ENCODE results near the gene RABAC1. TPM values are rescaled to one million over a fixed set of nuclear protein-coding genes. Genes with fewer than 3 reads are reported as not detected.

The RABAC1 gene
- total RNA-seq, 4 donors from 2014 or later: 75.6 to 235 (median 165) TPM

DNA sequence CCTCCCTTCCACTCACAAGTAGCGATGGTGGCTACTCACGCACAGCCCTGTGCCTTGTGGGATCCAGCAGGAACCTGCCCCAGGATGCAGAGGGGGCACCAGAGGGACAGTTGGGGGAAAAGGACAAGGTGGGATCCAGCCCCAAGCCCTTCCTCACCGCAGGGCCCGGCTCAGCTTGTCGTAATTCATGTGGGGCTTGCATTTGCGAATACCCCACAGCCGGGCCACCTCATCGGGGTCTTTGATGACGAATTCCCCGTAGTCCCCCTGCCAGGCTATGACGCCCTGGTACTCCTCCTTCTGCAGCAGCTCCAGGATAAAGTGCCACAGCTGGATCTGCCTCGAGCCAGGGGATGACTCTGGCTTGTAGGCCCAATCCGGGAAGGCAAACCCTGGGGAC is 49.4 kb downstream of the RABAC1 start:
- TF ChIP-seq POLR2A (IDR thresholded peaks at IDR 0.05) (no peak), CTCF (IDR thresholded peaks at IDR 0.05) (no peak), POLR2AphosphoS5 (IDR thresholded peaks at IDR 0.05) (no peak), EP300 (IDR thresholded peaks at IDR 0.05; ENCODE audit: low read depth) (no peak)
- intact Hi-C loops (cut with DNase I; ENCODE audit: low total_unique reads): no loop called here

GRCh38 chr19:41908724-41909464 is 50.2 kb downstream of the RABAC1 start:
- Histone ChIP-seq H3K27me3 (peaks cover 31% of the 10 kb centered on the region), H3K4me1 (peaks cover 0 to 24% (median 20%) of the 10 kb centered on the region in 4 donors), H3K4me3 (no peak overlapping the region), H3K9me3 (no peaks in the 10 kb centered on the region), H3K36me3 (peaks cover 0 to 14% (median 6%) of the 10 kb centered on the region in 4 donors), H3K27ac (no peak overlapping the region)
- DNase-seq: no peak
- TF ChIP-seq POLR2AphosphoS5 (IDR thresholded peaks at IDR 0.05) (no peak), POLR2A (IDR thresholded peaks at IDR 0.05) (no peak), CTCF (IDR thresholded peaks at IDR 0.05) (no peak), EP300 (IDR thresholded peaks at IDR 0.05; ENCODE audit: low read depth) (no peak)
- in situ Hi-C loops (cut with MboI; ENCODE audit: low pct_ligation_motif_present in 1 of 4, low pct_unique_long_range_greater_than_20kb in 1 of 4, low sequenced_read_pairs in 3 of 4): no loop called here
- WGBS, 2 donors (ENCODE audit: low coverage in 1 of 2): 60 to 90% methylated on average over 3 to 11 of the region's 11 CpGs
- intact Hi-C loops (cut with DNase I; ENCODE audit: low total_unique reads): no loop called here

More for the DNA sequence above, 49.4 kb downstream of the RABAC1 start:
- in situ Hi-C loops (cut with MboI; ENCODE audit: low pct_ligation_motif_present in 1 of 4, low pct_unique_long_range_greater_than_20kb in 1 of 4, low sequenced_read_pairs in 3 of 4): no loop called here
- Histone ChIP-seq H3K27ac (no peak overlapping the region), H3K36me3 (peaks cover 0 to 11% (median 5%) of the 10 kb centered on the region in 4 donors), H3K4me1 (peaks cover 0 to 20% (median 17%) of the 10 kb centered on the region in 4 donors), H3K9me3 (no peaks in the 10 kb centered on the region), H3K4me3 (no peak overlapping the region), H3K27me3 (peaks cover 35% of the 10 kb centered on the region)
- WGBS, 2 donors (ENCODE audit: low coverage in 1 of 2): 73% methylated on average over 12 of the region's 13 CpGs; no CpG with 5 or more reads in 1 of the 2 donors
- DNase-seq: no peak

- no peak overlapping the region for H3K27ac ChIP-seq
- no peaks in the 10 kb centered on the region for H3K9me3 ChIP-seq
- H3K4me3 ChIP-seq: no peak overlapping the region
- WGBS, 2 donors (ENCODE audit: low coverage in 1 of 2): 84 to 100% methylated on average over 1 to 25 of the region's 25 CpGs
- intact Hi-C loops (cut with DNase I; ENCODE audit: low total_unique reads): no loop called here
- TF ChIP-seq POLR2A (IDR thresholded peaks at IDR 0.05): no peak
- TF ChIP-seq POLR2AphosphoS5 (IDR thresholded peaks at IDR 0.05): no peak
- TF ChIP-seq CTCF (IDR thresholded peaks at IDR 0.05): no peak
- TF ChIP-seq EP300 (IDR thresholded peaks at IDR 0.05; ENCODE audit: low read depth): no peak
- in situ Hi-C loops (cut with MboI; ENCODE audit: low pct_ligation_motif_present in 1 of 4, low pct_unique_long_range_greater_than_20kb in 1 of 4, low sequenced_read_pairs in 3 of 4): no loop called here
- H3K36me3 ChIP-seq: peaks cover 0 to 20% (median 8%) of the 10 kb centered on the region in 4 donors
- no peak for DNase-seq
- H3K27me3 ChIP-seq: peaks cover 23% of the 10 kb centered on the region
- H3K4me1 ChIP-seq: peaks cover 0 to 26% (median 22%) of the 10 kb centered on the region in 4 donors
Measured at GRCh38 chr19:41907994-41908615, 51.0 kb downstream of the RABAC1 start.

GRCh38 chr19:41906916-41907680 is 52.0 kb downstream of the RABAC1 start:
- TF ChIP-seq EP300 (IDR thresholded peaks at IDR 0.05; ENCODE audit: low read depth) (no peak), POLR2AphosphoS5 (IDR thresholded peaks at IDR 0.05) (no peak), CTCF (IDR thresholded peaks at IDR 0.05) (no peak), POLR2A (IDR thresholded peaks at IDR 0.05) (no peak)
- Histone ChIP-seq H3K9me3 (no peaks in the 10 kb centered on the region), H3K36me3 (peaks cover 0 to 30% (median 13%) of the 10 kb centered on the region in 4 donors), H3K27me3 (peaks cover 13% of the 10 kb centered on the region), H3K4me1 (peaks cover 0 to 21% (median 16%) of the 10 kb centered on the region in 4 donors), H3K4me3 (no peak overlapping the region), H3K27ac (no peak overlapping the region)
- in situ Hi-C loops (cut with MboI; ENCODE audit: low pct_ligation_motif_present in 1 of 4, low pct_unique_long_range_greater_than_20kb in 1 of 4, low sequenced_read_pairs in 3 of 4) (no loop called here), intact Hi-C loops (cut with DNase I; ENCODE audit: low total_unique reads) (no loop called here)
- no peak for DNase-seq
- 73 to 81% methylated on average over 7 to 21 of the region's 21 CpGs for WGBS, 2 donors (ENCODE audit: low coverage in 1 of 2)

All from transverse colon (tissue), 4 donors.